ENCODE results near the gene FRRS1.

FRRS1 gene

DNA sequence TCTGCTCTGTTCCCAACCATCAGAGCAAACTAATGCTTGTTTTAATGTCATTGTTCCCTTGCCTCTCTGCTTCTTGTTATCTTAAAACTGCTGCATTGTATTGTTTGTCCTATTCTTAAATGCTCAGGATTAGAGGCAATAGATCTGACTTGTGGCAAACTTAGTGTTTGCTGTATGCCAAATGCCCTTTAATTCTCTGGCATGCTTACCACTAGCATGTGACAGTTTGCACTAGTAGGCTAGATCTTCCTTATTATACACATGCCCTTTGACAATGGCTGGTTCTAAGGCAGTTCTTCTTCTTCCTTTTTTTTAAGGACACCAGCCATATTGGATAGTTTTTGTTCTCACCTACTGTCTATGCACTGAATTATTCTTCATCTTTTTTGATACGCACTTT is 90.4 kb downstream of the FRRS1 start:
- DNase-seq (ENCODE audit: low read depth) = no peak

DNA sequence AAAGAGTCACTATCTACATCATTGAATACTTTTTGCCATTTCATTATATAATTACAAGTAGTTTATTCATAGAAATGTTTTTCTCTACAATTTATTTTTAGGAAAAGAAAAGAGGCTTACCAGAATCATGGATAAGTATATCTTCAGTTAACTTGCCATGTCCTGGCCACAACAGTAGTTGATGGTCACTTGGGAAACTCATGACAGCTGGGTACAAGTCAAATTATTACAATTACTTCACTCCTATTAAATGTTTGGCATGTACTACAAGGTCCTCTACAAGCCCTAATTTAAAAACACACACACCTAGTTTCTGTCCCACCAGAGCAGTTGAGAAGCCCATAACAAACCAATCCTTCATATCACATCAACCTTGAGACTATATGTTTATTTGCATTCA is 91.1 kb downstream of the FRRS1 start:
- DNase-seq (ENCODE audit: low read depth) = no peak

DNA sequence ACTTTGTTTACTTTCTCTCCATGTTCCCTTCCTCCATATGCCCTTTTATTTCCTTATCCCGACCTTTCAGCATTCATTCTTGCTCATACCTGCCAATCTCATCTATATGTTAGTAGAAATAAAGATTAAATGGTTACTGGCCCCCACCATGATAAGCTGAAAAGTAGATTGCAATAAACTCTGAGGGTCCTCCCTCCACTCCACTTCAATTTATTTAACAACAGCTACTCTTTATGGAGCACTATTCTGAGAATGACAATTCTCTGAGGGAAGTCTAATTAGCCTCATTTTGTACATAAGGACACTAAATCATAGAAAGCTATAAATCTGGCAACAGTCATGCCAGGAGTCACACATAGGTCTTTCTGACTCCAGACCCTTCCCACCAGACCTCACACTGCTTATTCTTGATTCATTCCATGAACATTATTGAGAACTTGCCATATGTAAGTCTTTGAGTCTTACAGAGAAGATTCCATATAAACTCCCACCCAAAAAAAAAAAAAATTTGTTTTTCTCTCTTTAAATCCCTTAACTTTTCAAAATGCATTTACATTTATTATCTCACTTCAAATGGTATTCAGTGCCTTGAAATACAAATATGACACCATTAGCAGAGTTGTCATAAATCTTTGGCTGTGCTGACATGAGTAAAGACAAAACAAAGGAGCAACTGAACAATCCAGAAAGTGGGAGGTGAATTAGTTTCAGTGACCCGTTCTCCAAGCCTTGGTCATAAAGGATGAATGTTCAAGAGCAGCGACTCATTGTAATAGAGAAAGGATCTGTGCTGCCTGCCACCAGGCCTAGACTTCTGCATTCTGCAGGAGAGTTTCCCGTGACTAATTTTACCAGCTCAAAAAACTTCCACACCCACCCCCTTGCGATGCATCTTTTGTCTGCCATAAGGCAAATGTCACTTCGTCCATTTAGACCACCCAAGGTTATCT is 92.0 kb downstream of the FRRS1 start:
- DNase-seq (ENCODE audit: low read depth) = no peak

GRCh38 chr1:99673315-99673714 is 93.1 kb downstream of the FRRS1 start:
- no peak for DNase-seq (ENCODE audit: low read depth)

GRCh38 chr1:99672530-99673213 is 93.8 kb downstream of the FRRS1 start:
- no peak for DNase-seq (ENCODE audit: low read depth)

DNA sequence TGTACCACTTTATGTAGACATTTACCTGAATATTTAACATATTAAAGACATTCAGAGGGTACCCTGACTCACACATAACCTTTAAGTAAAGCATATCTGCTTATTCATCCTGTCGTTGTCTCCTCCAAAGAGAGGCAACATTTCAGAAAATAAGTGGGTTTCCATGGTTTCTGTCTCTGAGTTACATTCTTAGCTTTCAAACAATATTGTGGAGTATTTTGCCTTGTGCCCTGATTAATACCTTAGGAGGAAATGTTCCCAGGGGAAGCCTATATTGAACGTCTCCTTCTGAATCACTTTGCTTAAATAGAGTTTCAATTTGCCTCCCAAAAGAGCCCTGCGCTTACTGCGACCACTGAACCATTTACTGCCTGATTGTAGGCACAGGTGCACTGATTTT is 94.4 kb downstream of the FRRS1 start:
- no peak for DNase-seq (ENCODE audit: low read depth)

GRCh38 chr1:99670583-99670982 is 95.9 kb downstream of the FRRS1 start:
- DNase-seq (ENCODE audit: low read depth) = no peak

DNA sequence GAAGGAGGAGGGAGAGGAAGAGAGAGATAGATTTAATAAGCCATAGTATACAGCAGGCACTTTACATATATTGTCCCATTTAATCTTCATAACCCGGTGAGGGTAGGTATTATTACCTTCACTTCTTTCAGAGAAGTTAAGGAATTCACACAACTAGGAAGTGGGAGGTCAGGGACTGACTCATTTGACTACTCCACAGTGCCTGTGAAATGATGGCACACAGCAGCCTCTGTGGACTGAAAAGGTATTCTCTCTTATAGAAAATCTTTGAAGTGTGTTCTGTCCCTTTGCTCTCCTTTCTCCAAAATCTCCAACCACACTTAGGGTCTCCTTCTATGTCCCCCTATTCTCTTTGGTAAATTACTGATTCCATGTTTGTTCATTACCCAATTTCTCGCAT is 96.6 kb downstream of the FRRS1 start:
- DNase-seq (ENCODE audit: low read depth) = no peak

GRCh38 chr1:99669376-99669775 is 97.1 kb downstream of the FRRS1 start:
- DNase-seq (ENCODE audit: low read depth) = no peak

GRCh38 chr1:99665212-99665611 is 101.2 kb downstream of the FRRS1 start:
- DNase-seq (ENCODE audit: low read depth) = no peak

GRCh38 chr1:99663501-99663900 is 102.9 kb downstream of the FRRS1 start:
- DNase-seq (ENCODE audit: low read depth) = no peak

GRCh38 chr1:99662539-99663080 is 103.8 kb downstream of the FRRS1 start:
- DNase-seq (ENCODE audit: low read depth) = no peak

DNA sequence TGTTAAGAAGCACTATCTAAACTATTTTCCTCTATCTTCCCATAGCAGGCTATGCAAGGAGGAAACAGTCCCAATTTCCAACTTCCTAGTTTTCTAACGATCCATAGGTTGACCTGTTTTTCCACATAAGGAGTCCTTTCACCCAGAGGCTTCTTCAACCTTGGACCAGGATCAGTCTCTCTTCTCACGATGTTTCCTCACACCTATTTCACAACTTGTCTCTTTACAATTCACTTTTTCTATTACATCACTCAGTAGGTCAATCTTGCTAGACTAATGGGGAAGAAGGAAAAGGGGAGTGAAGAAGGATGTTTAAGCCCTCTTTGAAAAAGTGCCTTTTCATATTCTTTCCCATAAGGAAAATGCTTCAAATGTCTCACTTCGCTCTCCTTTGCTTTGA is 104.7 kb downstream of the FRRS1 start:
- no peak for DNase-seq (ENCODE audit: low read depth)

DNA sequence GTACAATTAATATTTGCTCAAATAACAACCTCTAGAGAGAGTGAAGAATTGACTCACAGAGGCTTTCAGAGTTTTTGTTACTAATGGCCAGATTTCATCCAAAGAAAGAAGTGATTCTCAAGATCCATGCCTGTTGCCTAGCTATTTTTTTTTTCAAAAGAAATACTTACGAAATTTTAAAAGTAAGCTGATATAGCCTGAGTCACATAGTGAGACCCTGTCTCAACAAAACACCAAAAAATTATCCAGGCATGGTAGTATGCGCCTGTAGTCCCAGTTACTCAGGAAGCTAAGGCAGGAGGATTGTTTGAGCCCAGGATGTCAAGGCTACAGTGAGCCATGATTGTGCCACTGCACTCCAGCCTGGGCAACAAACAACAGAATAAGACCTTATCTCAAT is 105.9 kb downstream of the FRRS1 start:
- no peak for DNase-seq (ENCODE audit: low read depth)

DNA sequence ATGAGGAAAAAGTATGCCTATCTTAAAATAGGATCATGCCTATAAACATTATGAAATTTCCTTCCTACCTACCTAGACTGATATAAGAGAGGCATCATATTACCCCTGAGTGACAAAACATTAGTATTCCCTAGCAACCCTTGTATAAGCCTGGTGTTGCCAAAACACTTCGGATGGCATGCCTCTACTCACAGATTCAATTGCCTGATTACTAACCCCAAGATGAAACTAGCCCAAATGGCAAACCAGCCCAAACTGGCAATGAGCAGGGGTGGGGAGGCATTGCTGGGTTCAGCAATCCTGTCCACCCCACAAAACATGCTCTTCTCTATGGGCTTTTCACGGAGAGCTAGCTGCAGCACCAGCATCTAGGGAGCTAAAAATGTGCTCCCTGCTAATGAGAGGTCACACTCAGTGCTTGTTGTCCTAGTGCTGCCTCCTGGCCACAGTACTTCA is 106.7 kb downstream of the FRRS1 start:
- DNase-seq (ENCODE audit: low read depth) = no peak
